ENCODE results near the gene CYB5D1.

The CYB5D1 gene

DNA sequence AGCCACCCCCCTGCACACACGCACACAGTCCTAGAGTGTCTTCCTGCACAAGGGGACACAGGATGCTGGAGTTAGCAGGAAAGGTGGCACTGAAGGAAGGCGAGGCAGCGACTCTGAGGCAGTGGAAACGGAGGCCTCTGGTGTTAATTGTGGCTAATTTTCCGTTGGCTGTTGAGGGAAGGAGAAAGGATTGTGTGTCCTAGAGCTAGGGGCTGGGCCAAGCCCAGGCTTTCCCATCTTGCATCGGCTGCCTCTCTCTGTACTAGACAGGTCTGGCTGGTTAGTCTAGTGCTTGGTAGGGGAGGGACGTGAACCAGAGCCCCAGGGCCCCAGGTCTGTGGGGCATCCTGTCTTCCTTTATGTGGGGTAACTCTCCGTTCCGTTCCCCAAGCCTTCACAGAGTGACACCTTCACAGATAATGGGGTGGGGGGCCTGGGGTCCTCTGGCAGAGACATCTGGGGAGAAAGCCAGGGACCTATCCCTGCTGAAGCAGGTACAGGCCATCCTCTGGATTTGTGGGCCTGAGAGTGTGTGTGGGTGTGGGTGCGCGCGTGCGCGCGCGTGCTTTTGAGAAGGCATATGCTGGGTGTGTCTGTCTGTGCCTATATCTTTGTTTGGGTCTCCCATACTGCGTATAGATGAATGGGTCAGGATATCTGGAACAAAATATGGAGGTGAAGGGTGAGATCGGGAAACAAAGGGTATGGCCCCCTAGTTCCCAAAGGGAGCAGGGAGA, 30.5 kb downstream of the CYB5D1 start, which contains the start of gene CHD3:
TSS of gene CHD3 (plus strand) at position 606 of the 737 bp plus-strand sequence. CDS start 212 bp downstream, outside the sequence.
- peak; percentile 46 for DNase-seq

DNA sequence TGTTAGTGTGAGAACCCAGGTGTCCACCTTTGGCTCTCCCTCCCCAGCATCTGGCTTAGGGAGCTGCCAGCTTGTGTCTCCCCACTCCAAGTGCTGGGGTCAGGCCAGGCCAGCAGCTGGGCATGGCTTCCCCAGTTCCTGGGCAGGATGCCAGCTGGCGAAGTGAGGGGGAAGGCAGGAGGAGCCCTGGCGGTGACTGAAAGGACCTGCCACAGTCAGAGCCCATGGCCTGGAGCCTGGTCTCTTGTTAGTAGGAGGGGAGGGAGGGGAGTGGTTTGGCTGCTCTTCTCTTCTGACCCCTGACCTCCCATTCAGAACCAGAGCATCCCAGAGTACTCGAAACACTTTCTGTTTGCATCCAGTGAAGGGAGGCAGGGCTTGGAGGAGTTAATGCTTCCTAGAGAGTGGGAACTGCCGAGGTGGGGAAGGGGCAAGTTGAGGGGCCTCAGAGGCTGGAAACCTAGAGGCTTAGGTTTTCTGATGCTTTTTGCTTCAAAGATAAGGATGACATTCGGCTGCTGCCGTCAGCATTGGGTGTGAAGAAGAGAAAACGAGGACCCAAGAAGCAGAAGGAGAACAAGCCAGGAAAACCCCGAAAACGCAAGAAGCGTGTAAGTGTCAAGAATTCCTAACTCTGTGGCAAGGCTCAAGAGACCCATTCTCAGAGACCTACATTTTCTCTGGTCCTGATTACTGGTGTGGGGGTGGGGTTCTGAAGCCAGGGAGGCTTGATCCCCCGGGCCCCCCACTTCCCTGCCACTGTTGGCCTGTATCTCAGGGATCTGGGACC, 31.6 kb downstream of the CYB5D1 start:
- peak; percentile 87 for DNase-seq

DNA sequence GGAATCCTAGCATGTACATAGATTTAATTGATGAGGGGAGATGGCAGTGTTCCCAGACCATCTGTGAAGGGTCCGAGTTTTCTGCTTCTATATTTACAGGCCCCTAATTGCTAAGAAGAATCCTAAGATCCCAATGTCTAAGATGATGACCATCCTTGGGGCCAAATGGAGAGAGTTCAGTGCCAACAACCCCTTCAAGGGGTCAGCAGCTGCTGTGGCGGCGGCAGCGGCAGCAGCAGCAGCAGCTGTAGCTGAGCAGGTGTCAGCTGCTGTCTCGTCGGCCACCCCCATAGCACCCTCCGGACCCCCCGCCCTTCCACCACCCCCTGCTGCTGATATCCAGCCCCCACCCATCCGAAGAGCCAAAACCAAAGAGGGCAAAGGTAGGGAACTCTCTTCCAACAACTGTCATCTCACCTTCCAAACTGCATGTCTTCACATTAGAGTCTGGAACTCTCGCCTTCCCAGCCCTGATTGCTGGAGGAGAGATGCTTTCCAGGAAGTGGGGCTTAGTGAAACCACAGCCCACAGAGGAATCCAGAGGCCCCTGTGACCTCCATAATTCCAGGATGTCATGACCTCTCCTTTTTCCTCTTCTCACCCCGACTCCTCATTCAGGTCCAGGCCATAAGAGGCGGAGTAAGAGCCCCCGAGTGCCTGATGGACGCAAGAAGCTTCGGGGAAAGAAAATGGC, 35.5 kb downstream of the CYB5D1 start:
- no peak for DNase-seq

GRCh38 chr17:7894226-7894625, 36.4 kb downstream of the CYB5D1 start:
- no peak for DNase-seq

DNA sequence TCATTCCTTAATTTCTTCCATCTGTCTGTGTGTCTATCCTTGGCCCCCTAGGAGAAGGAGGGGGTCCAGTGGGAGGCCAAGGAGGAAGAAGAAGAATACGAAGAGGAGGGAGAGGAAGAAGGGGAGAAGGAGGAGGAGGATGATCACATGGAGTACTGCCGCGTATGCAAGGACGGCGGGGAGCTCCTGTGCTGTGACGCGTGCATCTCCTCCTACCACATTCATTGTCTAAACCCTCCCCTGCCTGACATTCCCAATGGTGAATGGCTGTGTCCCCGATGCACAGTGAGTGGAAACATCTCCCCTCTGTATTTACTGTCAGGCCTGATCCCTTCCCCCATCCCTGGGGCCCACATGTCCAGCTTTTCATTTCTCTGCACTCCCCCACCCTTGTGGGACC, 37.1 kb downstream of the CYB5D1 start:
- DNase-seq, result no peak

DNA sequence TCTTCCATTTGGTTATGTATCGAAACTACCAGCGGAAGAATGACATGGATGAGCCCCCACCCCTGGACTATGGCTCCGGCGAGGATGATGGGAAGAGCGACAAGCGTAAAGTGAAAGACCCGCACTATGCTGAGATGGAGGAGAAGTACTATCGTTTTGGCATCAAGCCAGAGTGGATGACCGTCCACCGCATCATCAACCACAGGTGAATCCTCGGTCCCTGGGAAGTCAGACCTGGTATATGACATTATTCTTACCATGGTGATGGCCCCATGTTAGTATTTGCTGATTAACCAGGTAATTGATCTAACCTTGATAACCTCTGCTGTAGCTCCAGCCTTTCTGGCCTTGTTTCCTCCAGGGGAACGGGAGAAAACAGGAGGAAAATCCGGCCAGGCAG, 39.3 kb downstream of the CYB5D1 start:
- DNase-seq, result no peak

GRCh38 chr17:7897773-7898172, 40.0 kb downstream of the CYB5D1 start:
- no peak for DNase-seq

- no peak for DNase-seq
These were observed 45.6 kb downstream of the CYB5D1 start for GRCh38 chr17:7903154-7904103.

GRCh38 chr17:7909089-7909488, 51.3 kb downstream of the CYB5D1 start:
- no peak for DNase-seq

DNA sequence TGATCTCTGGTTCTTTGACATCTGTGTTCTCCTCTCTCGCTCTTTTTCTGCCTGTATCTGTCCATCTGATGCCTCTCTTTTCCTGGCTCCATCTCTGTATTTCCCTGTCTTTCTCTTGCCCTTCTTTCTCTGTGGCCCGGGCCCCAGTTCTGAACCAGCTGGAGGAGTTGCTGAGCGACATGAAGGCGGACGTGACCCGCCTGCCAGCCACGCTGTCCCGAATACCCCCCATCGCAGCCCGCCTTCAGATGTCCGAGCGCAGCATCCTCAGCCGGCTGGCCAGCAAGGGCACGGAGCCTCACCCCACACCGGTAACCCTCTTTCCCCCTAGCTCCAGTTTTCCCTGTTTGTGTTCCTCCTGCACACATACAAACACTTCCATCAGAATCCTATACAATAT, 52.5 kb downstream of the CYB5D1 start:
- DNase-seq, result no peak

DNA sequence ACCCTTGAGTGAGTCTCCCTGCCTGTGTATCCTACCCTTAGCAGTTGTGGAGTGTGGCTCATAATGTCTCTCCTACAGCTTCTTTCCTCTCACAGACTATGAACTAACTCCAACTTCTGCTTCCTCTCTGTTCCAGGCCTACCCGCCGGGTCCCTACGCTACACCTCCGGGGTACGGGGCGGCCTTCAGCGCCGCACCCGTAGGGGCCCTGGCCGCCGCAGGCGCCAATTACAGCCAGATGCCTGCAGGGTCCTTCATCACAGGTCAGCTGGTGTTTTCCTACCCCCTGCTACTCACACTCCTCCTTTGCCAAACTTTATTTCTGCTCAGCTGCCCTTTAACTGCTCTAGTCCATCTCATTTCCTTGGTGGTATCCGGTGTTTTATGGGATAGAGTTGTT, 52.9 kb downstream of the CYB5D1 start:
- DNase-seq, result no peak

GRCh38 chr17:7911116-7911515, 53.3 kb downstream of the CYB5D1 start:
- no peak for DNase-seq

All from NCI-H345 (cell line).